Chondrocyte (in vitro differentiated cells): ENCODE measurements around the gene RSRC1. TPM values are rescaled to one million over a fixed set of nuclear protein-coding genes. Genes with fewer than 3 reads are reported as not detected.

ENCODE experiments used
- DNase-seq: peaks from one replicate; pipeline ENCODE4 v3.0.0; 2021; ENCODE audit warnings: mixed read lengths, low spot score
- H3K27ac Mint-ChIP-seq: one replicate; pipeline ENCODE4 v1.8.0; 2021; ENCODE audit warnings: mild to moderate bottlenecking, moderate library complexity, mixed read lengths; ENCODE audit not compliant: unreplicated experiment
- H3K27me3 Mint-ChIP-seq: 2 replicates; pipeline ENCODE4 v1.8.0; 2021; ENCODE audit warnings: low read depth, mixed read lengths
- H3K36me3 Mint-ChIP-seq: 2 replicates; pipeline ENCODE4 v1.8.0; 2021; ENCODE audit warnings: low read depth, mixed read lengths
- H3K4me1 Mint-ChIP-seq: 2 replicates; pipeline ENCODE4 v1.8.0; 2021; ENCODE audit warnings: low read depth, mild to moderate bottlenecking, mixed read lengths
- H3K4me3 Mint-ChIP-seq: one replicate; pipeline ENCODE4 v1.8.0; 2021; ENCODE audit warnings: mild to moderate bottlenecking, moderate library complexity, mixed read lengths; ENCODE audit not compliant: unreplicated experiment
- H3K9me3 Mint-ChIP-seq: 2 replicates; pipeline ENCODE4 v1.8.0; 2021; ENCODE audit warnings: low read depth, mixed read lengths
- CTCF ChIP-seq: fragments of 200-600 bp; sonication (generic); IDR thresholded peaks from 2 replicates; pipeline ENCODE4 v1.5.0; 2021; ENCODE audit warnings: antibody characterized with exemption, mild to moderate bottlenecking, moderate library complexity
- total RNA-seq: library from RNA; stranded (reverse); gene quantifications from 3 replicates; pipeline ENCODE4 v1.2.1, GENCODE V29; 2021

Gene RSRC1
- total RNA-seq, 1 donor from 2014 or later: 23.5 TPM

GRCh38 chr3:158273656-158274055 is 163.8 kb downstream of the RSRC1 start:
- Mint-ChIP-seq H3K9me3 (peaks cover 10% of the 10 kb centered on the region), H3K36me3 (peaks cover 2% of the 10 kb centered on the region), H3K4me1 (peaks cover 9% of the 10 kb centered on the region), H3K27me3 (no peaks in the 10 kb centered on the region), H3K4me3 (no peak overlapping the region), H3K27ac (peak overlapping the region; percentile 12)
- no peak for DNase-seq
- no peak for TF ChIP-seq CTCF

- Mint-ChIP-seq H3K27ac (no peak overlapping the region), H3K36me3 (peaks cover 2% of the 10 kb centered on the region), H3K27me3 (no peaks in the 10 kb centered on the region), H3K9me3 (peaks cover 16% of the 10 kb centered on the region), H3K4me1 (peaks cover 10% of the 10 kb centered on the region), H3K4me3 (no peak overlapping the region)
- no peak for TF ChIP-seq CTCF
- no peak for DNase-seq
Measured at GRCh38 chr3:158278187-158278586, 168.3 kb downstream of the RSRC1 start.

GRCh38 chr3:158279609-158280008 is 169.7 kb downstream of the RSRC1 start:
- peaks cover 2% of the 10 kb centered on the region for H3K4me1 Mint-ChIP-seq
- TF ChIP-seq CTCF: no peak
- H3K9me3 Mint-ChIP-seq: peaks cover 16% of the 10 kb centered on the region
- no peak for DNase-seq
- no peak overlapping the region for H3K27ac Mint-ChIP-seq
- H3K4me3 Mint-ChIP-seq: no peak overlapping the region
- no peaks in the 10 kb centered on the region for H3K27me3 Mint-ChIP-seq
- peaks cover 2% of the 10 kb centered on the region for H3K36me3 Mint-ChIP-seq

- no peak for TF ChIP-seq CTCF
- H3K4me3 Mint-ChIP-seq: no peak overlapping the region
- no peak overlapping the region for H3K27ac Mint-ChIP-seq
- no peaks in the 10 kb centered on the region for H3K27me3 Mint-ChIP-seq
- no peak for DNase-seq
- no peaks in the 10 kb centered on the region for H3K4me1 Mint-ChIP-seq
- no peaks in the 10 kb centered on the region for H3K36me3 Mint-ChIP-seq
- H3K9me3 Mint-ChIP-seq: no peaks in the 10 kb centered on the region
Measured at GRCh38 chr3:158295771-158296170, 185.9 kb downstream of the RSRC1 start.

GRCh38 chr3:158297940-158298339 is 188.1 kb downstream of the RSRC1 start:
- no peak overlapping the region for H3K27ac Mint-ChIP-seq
- DNase-seq: no peak
- no peaks in the 10 kb centered on the region for H3K4me1 Mint-ChIP-seq
- no peak for TF ChIP-seq CTCF
- H3K9me3 Mint-ChIP-seq: no peaks in the 10 kb centered on the region
- no peak overlapping the region for H3K4me3 Mint-ChIP-seq
- no peaks in the 10 kb centered on the region for H3K27me3 Mint-ChIP-seq
- H3K36me3 Mint-ChIP-seq: no peaks in the 10 kb centered on the region
